GM12878 (cell line): ENCODE results near the gene FN1. TPM values are rescaled to one million over a fixed set of nuclear protein-coding genes. Genes with fewer than 3 reads are reported as not detected.

Source experiments
- ATAC-seq: fragments of 200-7000 bp; cut with Tn5 transposase; 3 replicates; pipeline ENCODE4 v1.9.1; 2020; ENCODE audit warnings: mild to moderate bottlenecking, moderate library complexity
- BruUV-seq: library from RNA; stranded (reverse); fragments of 400-500 nt; replicated peaks from 2 replicates; lab custom pipeline; 2021; lab: Mats Ljungman, UMichigan
- CTCF ChIA-PET: fragments of 300-600 bp; sonication (Branson Sonifier 250); formaldehyde crosslinking; extraction: SDS; loops from one replicate; lab custom pipeline; 2021; ENCODE audit warnings: inconsistent platforms; lab: Yijun Ruan, JAX
- POLR2A ChIA-PET: fragments of 350-600 bp; formaldehyde crosslinking; extraction: SDS; loops from one replicate; lab custom pipeline; 2021; ENCODE audit warnings: inconsistent platforms; lab: Charles Lee
- RAD21 ChIA-PET: fragments of 300-600 bp; sonication (Branson Sonifier 250); formaldehyde crosslinking; loops from one replicate; lab custom pipeline; 2023; ENCODE audit warnings: antibody characterized with exemption; ENCODE audit not compliant: unreplicated experiment; lab: Charles Lee
- SMC1A ChIA-PET: fragments of 300-600 bp; sonication (Branson Sonifier 250); formaldehyde crosslinking; loops from one replicate; lab custom pipeline; 2023; ENCODE audit not compliant: unreplicated experiment, uncharacterized antibody; lab: Charles Lee
- DNase-seq: peaks from one replicate; pipeline ENCODE4 v3.0.0-alpha.2; 2011; ENCODE audit warnings: low read depth, low spot score
- FAIRE-seq: peaks from 3 replicates; lab custom pipeline; 2011; peaks lifted over from hg19 to GRCh38; lab: Jason Lieb, UNC
- H2AFZ ChIP-seq: 2 replicates; pipeline ENCODE4 v1.6.0; 2011; ENCODE audit warnings: low read depth, low read length, control low read depth; ENCODE audit not compliant: control insufficient read depth
- H3K27ac ChIP-seq: 2 replicates; pipeline ENCODE4 v1.5.1; 2011; ENCODE audit warnings: control low read depth; ENCODE audit not compliant: control insufficient read depth, insufficient read depth
- H3K27me3 ChIP-seq, 2 experiments: replicated peaks in 1 of 2; 2 replicates each; pipeline versions ENCODE4 v1.6.0 to v1.6.1; 2011; ENCODE audit warnings: low read length in 1 of 2; ENCODE audit not compliant: control insufficient read depth in 2 of 2, insufficient read depth in 2 of 2
- H3K36me3 ChIP-seq, 2 experiments: 2 replicates each; pipeline ENCODE4 v1.5.1; 2011; ENCODE audit warnings: low read length in 1 of 2; ENCODE audit not compliant: control insufficient read depth in 2 of 2, insufficient read depth in 2 of 2
- H3K4me1 ChIP-seq: 2 replicates; pipeline ENCODE4 v1.6.1; 2011; ENCODE audit warnings: mild to moderate bottlenecking, low read length, moderate library complexity, mixed read lengths; ENCODE audit not compliant: control insufficient read depth, insufficient read depth
- H3K4me2 ChIP-seq: 2 replicates; pipeline ENCODE4 v1.6.0; 2011; ENCODE audit warnings: control low read depth; ENCODE audit not compliant: control insufficient read depth, insufficient read depth
- H3K4me3 ChIP-seq: fragments of 200-600 bp; sonication (generic); 2 replicates; pipeline ENCODE4 v1.5.1; 2016
- H3K79me2 ChIP-seq: 2 replicates; pipeline ENCODE4 v1.6.0; 2011; ENCODE audit warnings: low read length; ENCODE audit not compliant: control insufficient read depth, insufficient read depth
- H3K9ac ChIP-seq: 2 replicates; pipeline ENCODE4 v1.8.0; 2011; ENCODE audit warnings: low read length, control low read depth, mixed read lengths; ENCODE audit not compliant: control insufficient read depth, insufficient read depth
- H3K9me3 ChIP-seq: replicated peaks from 3 replicates; pipeline ENCODE4 v1.5.1; 2011; ENCODE audit warnings: mild to moderate bottlenecking, low read length; ENCODE audit not compliant: control insufficient read depth, insufficient read depth
- H4K20me1 ChIP-seq: 2 replicates; pipeline ENCODE4 v1.6.0; 2011; ENCODE audit not compliant: control insufficient read depth, insufficient read depth
- CBX5 ChIP-seq: sonication (generic); IDR thresholded peaks from 2 replicates; pipeline ENCODE4 v1.6.1; 2016; ENCODE audit warnings: low read depth, moderate library complexity, mild to moderate bottlenecking, inconsistent platforms
- CREM ChIP-seq: IDR thresholded peaks from 2 replicates; pipeline ENCODE4 v1.6.1; 2014; ENCODE audit warnings: antibody characterized with exemption, low read depth
- FOS ChIP-seq: IDR thresholded peaks from 3 replicates; pipeline ENCODE4 v1.6.1; 2011; ENCODE audit warnings: borderline replicate concordance; ENCODE audit not compliant: insufficient read length; ENCODE audit errors: extremely low read depth
- GABPA ChIP-seq: IDR thresholded peaks from 2 replicates; pipeline ENCODE4 v1.6.1; 2014; ENCODE audit warnings: antibody characterized with exemption, low read depth, mild to moderate bottlenecking, inconsistent platforms
- KDM1A ChIP-seq: fragments of 200-600 bp; sonication (generic); IDR thresholded peaks from 2 replicates; pipeline ENCODE4 v1.6.1; 2016; ENCODE audit warnings: borderline replicate concordance
- KLF5 ChIP-seq: fragments of 450-650 bp; IDR thresholded peaks from 2 replicates; pipeline ENCODE4 v1.6.1; 2014; ENCODE audit warnings: mild to moderate bottlenecking; ENCODE audit not compliant: partially characterized antibody
- MYB ChIP-seq: fragments of 150-350 bp; IDR thresholded peaks from 2 replicates; pipeline ENCODE4 v1.6.1; 2014; ENCODE audit warnings: mild to moderate bottlenecking, low read depth, low read length, borderline replicate concordance
- NR2C1 ChIP-seq: fragments of 450-650 bp; IDR thresholded peaks from 2 replicates; pipeline ENCODE4 v1.6.1; 2017; ENCODE audit warnings: antibody characterized with exemption, mild to moderate bottlenecking, moderate library complexity
- ZBED1 ChIP-seq: IDR thresholded peaks from 2 replicates; pipeline ENCODE4 v1.6.1; 2016; ENCODE audit warnings: borderline replicate concordance
- ZNF207 ChIP-seq: fragments of 450-650 bp; IDR thresholded peaks from 2 replicates; pipeline ENCODE4 v1.6.1; 2014; ENCODE audit warnings: antibody characterized with exemption, mild to moderate bottlenecking, borderline replicate concordance
- WGBS: methylation state at CpG from one replicate; pipeline ENCODE4 v1.1.6; 2016; ENCODE audit warnings: low lambda C conversion rate; ENCODE audit not compliant: insufficient replicate concordance, insufficient coverage; ENCODE audit errors: missing lambda C conversion rate; 5-methylcytosine and 5-hydroxymethylcytosine counted together
- in situ Hi-C: fragments of 300-500 bp; cut with MboI; formaldehyde crosslinking; loops from 9 replicates; pipeline ENCODE4 v1.14.3; 2018; ENCODE audit warnings: mixed read lengths
- intact Hi-C: fragments of 100-400 bp; cut with micrococcal nuclease; formaldehyde crosslinking; loops from one replicate; pipeline ENCODE4 v1.14.2; 2022; ENCODE audit not compliant: unreplicated experiment
- polyA plus RNA-seq, 11 experiments: library from polyadenylated mRNA; depleted of rRNA in 4 of 11; unstranded in 6 of 11; stranded (reverse) in 5 of 11; fragments of >200 nt; fragmentation: Nextera tagmentation in 4 of 11; fragmentation: Illumina TruSeq in 1 of 11; extraction: Ambion mirVana in 4 of 11; extraction: Trizol in 1 of 11; gene quantifications; 1 replicate in 1 of 11; 2 replicates in 10 of 11; pipeline versions ENCODE4 v1.2.1 to v1.2.3, GENCODE V29; 2011 to 2016; ENCODE audit warnings: inconsistent platforms in 2 of 11, missing spikeins in 2 of 11, low read depth in 1 of 11
- total RNA-seq, 4 experiments: library from RNA; depleted of rRNA in 3 of 4; stranded (reverse); fragments of >200 nt in 3 of 4; fragmentation: Illumina TruSeq in 1 of 4; extraction: Trizol in 1 of 4; gene quantifications; 2 replicates each; pipeline versions ENCODE4 v1.2.1 to v1.2.3, GENCODE V29; 2013 to 2021
- TF ChIP-seq, protein P1 (sequence below): fragments of 450-650 bp; IDR thresholded peaks from 2 replicates; pipeline ENCODE4 v1.6.1; 2018; ENCODE audit warnings: borderline replicate concordance, mild to moderate bottlenecking; ENCODE audit not compliant: partially characterized antibody
- TF ChIP-seq, protein P2 (sequence below): fragments of 450-650 bp; IDR thresholded peaks from 2 replicates; pipeline ENCODE4 v1.6.1; 2014; ENCODE audit warnings: mild to moderate bottlenecking
- TF ChIP-seq, protein P3 (sequence below): IDR thresholded peaks from 2 replicates; pipeline ENCODE4 v1.6.1; 2011; ENCODE audit warnings: borderline replicate concordance, low read depth, mild to moderate bottlenecking, moderate library complexity, low read length; ENCODE audit not compliant: insufficient read depth, poor library complexity, severe bottlenecking
- TF ChIP-seq, protein P4 (sequence below): fragments of 450-650 bp; IDR thresholded peaks from 2 replicates; pipeline ENCODE4 v1.6.1; 2017; ENCODE audit warnings: low read depth, mild to moderate bottlenecking, moderate library complexity
- TF ChIP-seq, protein P5 (sequence below): fragments of 450-650 bp; IDR thresholded peaks from 2 replicates; pipeline ENCODE4 v1.6.1; 2016; ENCODE audit warnings: mild to moderate bottlenecking

The FN1 gene
- total and polyA plus RNA-seq, 10 of the 15 experiments (the other 5 are each of a cell fraction or from before 2014, with no cell fraction given), result 0.60 to 9.4 (median 1.5) TPM

DNA sequence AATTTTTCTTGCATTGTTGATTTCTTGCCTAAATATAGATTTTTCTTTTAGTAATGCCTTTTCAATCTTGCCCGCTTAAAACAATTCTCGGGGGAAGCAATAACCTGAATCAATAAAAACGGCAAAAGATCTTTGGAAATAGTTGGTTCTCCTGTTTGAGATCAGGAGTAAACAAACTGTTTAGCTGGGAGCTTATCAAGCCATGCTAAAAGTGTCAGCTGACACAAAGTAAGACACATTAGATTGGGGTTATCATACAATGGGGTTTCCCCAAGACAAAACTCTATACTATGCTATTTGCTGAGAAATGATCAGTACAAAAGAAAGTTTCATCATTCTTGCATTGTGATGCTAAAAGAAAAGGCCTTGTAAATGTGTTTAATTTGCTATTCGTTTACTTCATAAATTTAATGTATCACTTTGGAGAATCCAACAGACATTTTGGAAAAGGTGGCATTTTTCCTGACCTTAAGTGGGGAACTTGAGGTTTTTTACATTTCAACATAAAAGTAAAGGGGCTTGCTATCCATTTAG lies 77.5 kb downstream of the FN1 start (continued):
- TF ChIP-seq, protein P1, sequence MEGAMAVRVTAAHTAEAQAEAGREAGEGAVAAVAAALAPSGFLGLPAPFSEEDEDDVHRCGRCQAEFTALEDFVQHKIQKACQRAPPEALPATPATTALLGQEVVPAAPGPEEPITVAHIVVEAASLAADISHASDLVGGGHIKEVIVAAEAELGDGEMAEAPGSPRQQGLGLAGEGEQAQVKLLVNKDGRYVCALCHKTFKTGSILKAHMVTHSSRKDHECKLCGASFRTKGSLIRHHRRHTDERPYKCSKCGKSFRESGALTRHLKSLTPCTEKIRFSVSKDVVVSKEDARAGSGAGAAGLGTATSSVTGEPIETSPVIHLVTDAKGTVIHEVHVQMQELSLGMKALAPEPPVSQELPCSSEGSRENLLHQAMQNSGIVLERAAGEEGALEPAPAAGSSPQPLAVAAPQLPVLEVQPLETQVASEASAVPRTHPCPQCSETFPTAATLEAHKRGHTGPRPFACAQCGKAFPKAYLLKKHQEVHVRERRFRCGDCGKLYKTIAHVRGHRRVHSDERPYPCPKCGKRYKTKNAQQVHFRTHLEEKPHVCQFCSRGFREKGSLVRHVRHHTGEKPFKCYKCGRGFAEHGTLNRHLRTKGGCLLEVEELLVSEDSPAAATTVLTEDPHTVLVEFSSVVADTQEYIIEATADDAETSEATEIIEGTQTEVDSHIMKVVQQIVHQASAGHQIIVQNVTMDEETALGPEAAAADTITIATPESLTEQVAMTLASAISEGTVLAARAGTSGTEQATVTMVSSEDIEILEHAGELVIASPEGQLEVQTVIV, result no peak
- no peak for TF ChIP-seq KLF5
- TF ChIP-seq ZBED1, result no peak
- TF ChIP-seq CREM, result no peak
- TF ChIP-seq, protein P2, sequence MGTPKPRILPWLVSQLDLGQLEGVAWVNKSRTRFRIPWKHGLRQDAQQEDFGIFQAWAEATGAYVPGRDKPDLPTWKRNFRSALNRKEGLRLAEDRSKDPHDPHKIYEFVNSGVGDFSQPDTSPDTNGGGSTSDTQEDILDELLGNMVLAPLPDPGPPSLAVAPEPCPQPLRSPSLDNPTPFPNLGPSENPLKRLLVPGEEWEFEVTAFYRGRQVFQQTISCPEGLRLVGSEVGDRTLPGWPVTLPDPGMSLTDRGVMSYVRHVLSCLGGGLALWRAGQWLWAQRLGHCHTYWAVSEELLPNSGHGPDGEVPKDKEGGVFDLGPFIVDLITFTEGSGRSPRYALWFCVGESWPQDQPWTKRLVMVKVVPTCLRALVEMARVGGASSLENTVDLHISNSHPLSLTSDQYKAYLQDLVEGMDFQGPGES, result no peak
- TF ChIP-seq NR2C1, result no peak

DNA sequence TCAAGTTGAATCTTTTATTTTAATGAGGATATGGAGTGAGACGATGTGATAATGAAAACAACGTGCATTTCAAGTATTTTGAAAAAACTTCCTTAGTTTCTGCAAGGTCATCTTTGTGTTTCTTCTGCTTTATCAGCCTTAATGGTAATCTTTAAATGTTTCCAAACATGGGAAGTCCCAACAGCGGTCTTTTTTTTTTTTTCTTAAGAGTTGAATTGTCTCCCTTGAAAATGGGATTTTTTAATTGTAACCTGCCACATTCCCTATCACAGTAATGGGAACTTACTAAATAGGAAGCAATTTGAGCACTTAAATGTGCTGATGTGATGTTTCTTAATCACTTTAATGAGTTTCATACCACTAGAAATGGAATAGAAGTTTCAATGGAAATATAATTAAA lies 78.2 kb downstream of the FN1 start:
- ChIA-PET POLR2A (no interaction called here), SMC1A (no interaction called here), RAD21 (no interaction called here), CTCF (interaction anchor here (0.7 kb wide), 1 partner anchor 398 kb away, joined by 3 read pairs; no protein-coding TSS in a partner anchor)
- FAIRE-seq, result no peak
- H3K27ac ChIP-seq, result no peak overlapping the region
- H3K79me2 ChIP-seq, result no peaks in the 10 kb centered on the region
- in situ Hi-C loops, result no loop called here
- H3K4me3 ChIP-seq, result no peak overlapping the region
- no peaks in the 10 kb centered on the region for H3K27me3 ChIP-seq
- WGBS, result 98% methylated on average over 3 of the region's 3 CpGs
- BruUV-seq, result no TSS peak
- 0 out of 2 replicates have a peak, but pooled peaks cover 2% of the 10 kb centered on the region for H3K4me1 ChIP-seq
- no peak overlapping the region for H2AFZ ChIP-seq
- peaks cover 0 to 4% of the 10 kb centered on the region in 2 experiments; a peak in 3 of 4 replicates for H3K36me3 ChIP-seq
- no peak for DNase-seq
- no peaks in the 10 kb centered on the region for H4K20me1 ChIP-seq
- intact Hi-C loops, result no loop called here
- no peak overlapping the region for H3K9ac ChIP-seq
- no peak overlapping the region for H3K4me2 ChIP-seq
- TF ChIP-seq CBX5 (no peak), ZNF207 (no peak), FOS (no peak), KDM1A (no peak), GABPA (no peak), MYB (no peak)
- TF ChIP-seq, protein P3, sequence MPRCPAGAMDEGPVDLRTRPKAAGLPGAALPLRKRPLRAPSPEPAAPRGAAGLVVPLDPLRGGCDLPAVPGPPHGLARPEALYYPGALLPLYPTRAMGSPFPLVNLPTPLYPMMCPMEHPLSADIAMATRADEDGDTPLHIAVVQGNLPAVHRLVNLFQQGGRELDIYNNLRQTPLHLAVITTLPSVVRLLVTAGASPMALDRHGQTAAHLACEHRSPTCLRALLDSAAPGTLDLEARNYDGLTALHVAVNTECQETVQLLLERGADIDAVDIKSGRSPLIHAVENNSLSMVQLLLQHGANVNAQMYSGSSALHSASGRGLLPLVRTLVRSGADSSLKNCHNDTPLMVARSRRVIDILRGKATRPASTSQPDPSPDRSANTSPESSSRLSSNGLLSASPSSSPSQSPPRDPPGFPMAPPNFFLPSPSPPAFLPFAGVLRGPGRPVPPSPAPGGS, result no peak
- TF ChIP-seq, protein P4, sequence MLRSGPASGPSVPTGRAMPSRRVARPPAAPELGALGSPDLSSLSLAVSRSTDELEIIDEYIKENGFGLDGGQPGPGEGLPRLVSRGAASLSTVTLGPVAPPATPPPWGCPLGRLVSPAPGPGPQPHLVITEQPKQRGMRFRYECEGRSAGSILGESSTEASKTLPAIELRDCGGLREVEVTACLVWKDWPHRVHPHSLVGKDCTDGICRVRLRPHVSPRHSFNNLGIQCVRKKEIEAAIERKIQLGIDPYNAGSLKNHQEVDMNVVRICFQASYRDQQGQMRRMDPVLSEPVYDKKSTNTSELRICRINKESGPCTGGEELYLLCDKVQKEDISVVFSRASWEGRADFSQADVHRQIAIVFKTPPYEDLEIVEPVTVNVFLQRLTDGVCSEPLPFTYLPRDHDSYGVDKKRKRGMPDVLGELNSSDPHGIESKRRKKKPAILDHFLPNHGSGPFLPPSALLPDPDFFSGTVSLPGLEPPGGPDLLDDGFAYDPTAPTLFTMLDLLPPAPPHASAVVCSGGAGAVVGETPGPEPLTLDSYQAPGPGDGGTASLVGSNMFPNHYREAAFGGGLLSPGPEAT, result no peak
- TF ChIP-seq, protein P5, sequence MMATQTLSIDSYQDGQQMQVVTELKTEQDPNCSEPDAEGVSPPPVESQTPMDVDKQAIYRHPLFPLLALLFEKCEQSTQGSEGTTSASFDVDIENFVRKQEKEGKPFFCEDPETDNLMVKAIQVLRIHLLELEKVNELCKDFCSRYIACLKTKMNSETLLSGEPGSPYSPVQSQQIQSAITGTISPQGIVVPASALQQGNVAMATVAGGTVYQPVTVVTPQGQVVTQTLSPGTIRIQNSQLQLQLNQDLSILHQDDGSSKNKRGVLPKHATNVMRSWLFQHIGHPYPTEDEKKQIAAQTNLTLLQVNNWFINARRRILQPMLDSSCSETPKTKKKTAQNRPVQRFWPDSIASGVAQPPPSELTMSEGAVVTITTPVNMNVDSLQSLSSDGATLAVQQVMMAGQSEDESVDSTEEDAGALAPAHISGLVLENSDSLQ, result no peak
- H3K9me3 ChIP-seq, result no peaks in the 10 kb centered on the region
- no peak for ATAC-seq
